HEK293 (cell line): Measurements from ENCODE around the gene PAX7.
A peak's percentile ranks its signal among the peaks of the same experiment; 100 is the strongest.

Experiments used
- CTCF ChIA-PET: fragments of 350-600 bp; formaldehyde crosslinking; extraction: SDS; loops from one replicate; lab custom pipeline; 2021; ENCODE audit warnings: antibody characterized with exemption; lab: Yijun Ruan, JAX
- POLR2A ChIA-PET: fragments of 300-600 bp; formaldehyde crosslinking; extraction: SDS; loops from one replicate; lab custom pipeline; 2020; ENCODE audit warnings: antibody characterized with exemption, inconsistent platforms; lab: Yijun Ruan, JAX
- H3K27ac ChIP-seq: fragments of 200-500 bp; sonication (Bioruptor generic); 2 replicates; pipeline ENCODE4 v1.5.1; 2014; ENCODE audit warnings: low read depth, low read length, control low read depth, inconsistent platforms; ENCODE audit errors: extremely low read depth
- H3K36me3 ChIP-seq, 2 experiments: fragments of 200-500 bp in 1 of 2; sonication (Bioruptor generic) in 1 of 2; 1 replicate in 1 of 2; 2 replicates in 1 of 2; pipeline ENCODE4 v1.5.1; 2014 to 2017; ENCODE audit warnings: inconsistent platforms in 2 of 2, low read length in 2 of 2; ENCODE audit not compliant: control insufficient read depth in 2 of 2, insufficient read depth in 1 of 2
- H3K4me1 ChIP-seq: fragments of 200-500 bp; sonication (Bioruptor generic); 2 replicates; pipeline ENCODE4 v1.5.1; 2014; ENCODE audit warnings: mild to moderate bottlenecking, low read length, inconsistent platforms; ENCODE audit not compliant: control insufficient read depth, insufficient read depth
- H3K4me3 ChIP-seq: 2 replicates; pipeline ENCODE4 v1.5.1; 2011; ENCODE audit warnings: low read depth, mild to moderate bottlenecking, control low read depth, low read length, moderate library complexity
- H3K9me3 ChIP-seq: fragments of 200-500 bp; sonication (Bioruptor generic); 2 replicates; pipeline ENCODE4 v1.5.1; 2014; ENCODE audit warnings: low read depth, low read length, inconsistent platforms; ENCODE audit not compliant: control insufficient read depth, insufficient read depth
- SCRT2 ChIP-seq: fragments of 450-650 bp; formaldehyde crosslinking; IDR thresholded peaks from 2 replicates; pipeline ENCODE4 v1.5.1; 2016; ENCODE audit warnings: missing biosample characterization, missing genetic modification characterization
- SP7 ChIP-seq: fragments of 450-650 bp; formaldehyde crosslinking; IDR thresholded peaks from 2 replicates; pipeline ENCODE4 v1.5.1; 2016; ENCODE audit warnings: missing biosample characterization, missing genetic modification characterization
- ZNF335 ChIP-seq: fragments of 450-650 bp; formaldehyde crosslinking; conservative IDR thresholded peaks from 2 replicates; pipeline ENCODE4 v1.5.1; 2016; ENCODE audit warnings: missing biosample characterization, missing genetic modification characterization
- ZNF350 ChIP-seq: fragments of 450-650 bp; formaldehyde crosslinking; IDR thresholded peaks from 2 replicates; pipeline ENCODE4 v1.5.0; 2017; ENCODE audit warnings: missing biosample characterization, mild to moderate bottlenecking, missing genetic modification characterization
- ZNF677 ChIP-seq: fragments of 450-650 bp; IDR thresholded peaks from 2 replicates; pipeline ENCODE4 v1.5.0; 2018; ENCODE audit warnings: missing biosample characterization, mild to moderate bottlenecking, missing genetic modification characterization, moderate library complexity
- ZNF776 ChIP-seq: fragments of 450-650 bp; formaldehyde crosslinking; IDR thresholded peaks from 2 replicates; pipeline ENCODE4 v1.5.0; 2017; ENCODE audit warnings: missing biosample characterization, missing genetic modification characterization, borderline replicate concordance
- ZSCAN30 ChIP-seq: fragments of 450-650 bp; IDR thresholded peaks from 2 replicates; pipeline ENCODE4 v1.5.1; 2018; ENCODE audit warnings: missing biosample characterization, mild to moderate bottlenecking, missing genetic modification characterization, moderate library complexity
- ZXDB ChIP-seq: fragments of 450-650 bp; formaldehyde crosslinking; IDR thresholded peaks from 2 replicates; pipeline ENCODE4 v1.5.1; 2016; ENCODE audit warnings: missing biosample characterization, missing genetic modification characterization
- TF ChIP-seq, protein P1 (sequence below): fragments of 450-650 bp; formaldehyde crosslinking; IDR thresholded peaks from 2 replicates; pipeline ENCODE4 v1.5.1; 2017; ENCODE audit warnings: missing biosample characterization, mild to moderate bottlenecking, missing genetic modification characterization, moderate library complexity
- TF ChIP-seq, protein P2 (sequence below): fragments of 450-650 bp; formaldehyde crosslinking; IDR thresholded peaks from 2 replicates; pipeline ENCODE4 v1.5.1; 2016; ENCODE audit warnings: missing biosample characterization, missing genetic modification characterization
- TF ChIP-seq, protein P3 (sequence below): fragments of 450-650 bp; formaldehyde crosslinking; conservative IDR thresholded peaks from 2 replicates; pipeline ENCODE4 v1.5.1; 2016; ENCODE audit warnings: low read depth, missing biosample characterization, missing genetic modification characterization
- TF ChIP-seq, protein P4 (sequence below): fragments of 450-650 bp; formaldehyde crosslinking; IDR thresholded peaks from 2 replicates; pipeline ENCODE4 v1.5.1; 2016; ENCODE audit warnings: missing biosample characterization, missing genetic modification characterization
- TF ChIP-seq, protein P5 (sequence below): fragments of 450-650 bp; formaldehyde crosslinking; IDR thresholded peaks from 2 replicates; pipeline ENCODE4 v1.5.1; 2017; ENCODE audit warnings: missing biosample characterization, missing genetic modification characterization
- TF ChIP-seq, protein P6 (sequence below): fragments of 450-650 bp; formaldehyde crosslinking; IDR thresholded peaks from 2 replicates; pipeline ENCODE4 v1.5.1; 2017; ENCODE audit warnings: missing biosample characterization, missing genetic modification characterization

Gene PAX7

DNA sequence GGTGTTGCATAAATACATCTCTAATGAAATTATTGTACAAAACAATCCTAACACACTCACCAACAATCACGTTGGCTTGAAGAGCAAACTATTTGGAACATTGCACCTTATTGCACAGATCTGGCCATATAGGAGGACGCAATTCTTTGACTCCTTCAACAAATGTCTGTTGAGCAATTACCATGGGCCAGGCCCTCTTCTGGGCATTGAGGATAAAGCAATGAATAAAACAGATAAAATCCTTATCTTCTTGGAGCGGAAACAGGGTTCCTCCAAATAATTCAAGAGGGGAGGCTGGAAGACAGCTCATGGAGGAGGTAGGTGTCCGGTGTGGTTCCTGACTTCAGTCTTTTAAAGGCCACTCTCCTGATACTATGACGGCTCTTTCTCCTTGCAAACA is 43.3 kb downstream of the PAX7 start:
- ChIA-PET POLR2A (no interaction called here), CTCF (interaction anchor here (0.6 to 0.9 kb wide), 2 partner anchors 77 to 92 kb away, joined by 3 to 4 read pairs; no protein-coding TSS in a partner anchor)
- Histone ChIP-seq H3K4me3 (no peak overlapping the region), H3K36me3 (no peaks in the 10 kb centered on the region), H3K27ac (no peak overlapping the region)
- TF ChIP-seq, protein P1, sequence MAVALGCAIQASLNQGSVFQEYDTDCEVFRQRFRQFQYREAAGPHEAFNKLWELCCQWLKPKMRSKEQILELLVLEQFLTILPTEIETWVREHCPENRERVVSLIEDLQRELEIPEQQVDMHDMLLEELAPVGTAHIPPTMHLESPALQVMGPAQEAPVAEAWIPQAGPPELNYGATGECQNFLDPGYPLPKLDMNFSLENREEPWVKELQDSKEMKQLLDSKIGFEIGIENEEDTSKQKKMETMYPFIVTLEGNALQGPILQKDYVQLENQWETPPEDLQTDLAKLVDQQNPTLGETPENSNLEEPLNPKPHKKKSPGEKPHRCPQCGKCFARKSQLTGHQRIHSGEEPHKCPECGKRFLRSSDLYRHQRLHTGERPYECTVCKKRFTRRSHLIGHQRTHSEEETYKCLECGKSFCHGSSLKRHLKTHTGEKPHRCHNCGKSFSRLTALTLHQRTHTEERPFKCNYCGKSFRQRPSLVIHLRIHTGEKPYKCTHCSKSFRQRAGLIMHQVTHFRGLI (tag by site-specific recombination) = no peak
- TF ChIP-seq SCRT2 = peak; percentile 51; the same call in 1 of the 2 replicates
- TF ChIP-seq, all 188 proteins: peak for 1
- Histone ChIP-seq H3K9me3 (no peaks in the 10 kb centered on the region), H3K4me1 (no peaks in the 10 kb centered on the region)

DNA sequence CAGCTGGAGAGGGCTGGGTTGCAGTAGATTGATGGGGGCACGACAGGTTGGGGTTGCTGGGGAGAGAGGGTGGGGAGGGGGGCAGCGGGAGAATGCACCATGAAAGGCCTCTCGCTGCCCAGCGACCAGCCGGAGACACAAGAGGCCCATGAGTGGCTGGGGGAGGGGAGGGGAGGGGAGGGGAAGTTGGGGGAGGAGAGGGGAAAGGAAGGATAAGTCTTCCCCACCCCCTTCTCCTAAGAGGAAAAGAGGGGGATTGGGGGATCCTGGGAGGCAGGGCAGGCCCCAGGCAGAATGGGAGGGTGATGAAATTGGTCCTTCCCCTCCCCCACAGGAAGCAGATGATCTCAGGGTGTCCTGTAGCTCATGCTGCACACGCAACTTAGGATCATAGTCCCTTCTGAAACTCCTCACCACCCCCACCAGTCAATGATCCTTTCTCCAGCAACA is 45.7 kb downstream of the PAX7 start:
- CTCF ChIA-PET = interaction anchor here (0.6 to 11.2 kb wide), 2 partner anchors 77 to 94 kb away, joined by 4 to 145 read pairs; no protein-coding TSS in a partner anchor
- no peak overlapping the region for H3K27ac ChIP-seq

DNA sequence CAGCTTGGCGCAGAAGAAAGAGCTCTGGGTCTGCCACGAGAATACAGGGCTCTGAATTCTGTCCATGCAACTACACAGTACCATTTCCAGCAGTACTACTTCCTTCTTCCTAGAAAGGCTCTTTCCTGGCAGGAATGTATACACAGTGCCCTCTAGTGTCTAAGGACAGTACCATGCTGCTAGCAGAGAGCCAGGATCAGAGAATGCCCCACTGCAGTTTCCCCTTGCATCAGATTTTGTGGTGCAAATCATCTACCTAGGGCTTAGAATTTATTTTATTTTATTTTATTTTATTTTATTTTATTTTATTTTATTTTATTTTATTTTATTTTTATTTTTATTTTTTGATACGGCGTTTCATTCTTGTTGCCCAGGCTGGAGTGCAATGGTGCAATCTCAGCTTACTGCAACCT is 50.8 kb downstream of the PAX7 start:
- Histone ChIP-seq H3K4me3 (no peak overlapping the region), H3K9me3 (no peaks in the 10 kb centered on the region), H3K36me3 (no peaks in the 10 kb centered on the region), H3K4me1 (no peaks in the 10 kb centered on the region), H3K27ac (no peak overlapping the region)
- POLR2A ChIA-PET = no interaction called here
- CTCF ChIA-PET = interaction anchor here (0.5 to 11.2 kb wide), 31 partner anchors 9 to 1207 kb away, joined by 3 to 145 read pairs (median 5); no protein-coding TSS in a partner anchor
- TF ChIP-seq ZXDB (tag by site-specific recombination) (no peak), SP7 (tag by site-specific recombination) (0 out of 2 replicates have a peak, but pooled peaks have one; percentile 23), ZNF350 (tag by site-specific recombination) (no peak), ZSCAN30 (tag by site-specific recombination) (no peak)
- TF ChIP-seq, protein P2, sequence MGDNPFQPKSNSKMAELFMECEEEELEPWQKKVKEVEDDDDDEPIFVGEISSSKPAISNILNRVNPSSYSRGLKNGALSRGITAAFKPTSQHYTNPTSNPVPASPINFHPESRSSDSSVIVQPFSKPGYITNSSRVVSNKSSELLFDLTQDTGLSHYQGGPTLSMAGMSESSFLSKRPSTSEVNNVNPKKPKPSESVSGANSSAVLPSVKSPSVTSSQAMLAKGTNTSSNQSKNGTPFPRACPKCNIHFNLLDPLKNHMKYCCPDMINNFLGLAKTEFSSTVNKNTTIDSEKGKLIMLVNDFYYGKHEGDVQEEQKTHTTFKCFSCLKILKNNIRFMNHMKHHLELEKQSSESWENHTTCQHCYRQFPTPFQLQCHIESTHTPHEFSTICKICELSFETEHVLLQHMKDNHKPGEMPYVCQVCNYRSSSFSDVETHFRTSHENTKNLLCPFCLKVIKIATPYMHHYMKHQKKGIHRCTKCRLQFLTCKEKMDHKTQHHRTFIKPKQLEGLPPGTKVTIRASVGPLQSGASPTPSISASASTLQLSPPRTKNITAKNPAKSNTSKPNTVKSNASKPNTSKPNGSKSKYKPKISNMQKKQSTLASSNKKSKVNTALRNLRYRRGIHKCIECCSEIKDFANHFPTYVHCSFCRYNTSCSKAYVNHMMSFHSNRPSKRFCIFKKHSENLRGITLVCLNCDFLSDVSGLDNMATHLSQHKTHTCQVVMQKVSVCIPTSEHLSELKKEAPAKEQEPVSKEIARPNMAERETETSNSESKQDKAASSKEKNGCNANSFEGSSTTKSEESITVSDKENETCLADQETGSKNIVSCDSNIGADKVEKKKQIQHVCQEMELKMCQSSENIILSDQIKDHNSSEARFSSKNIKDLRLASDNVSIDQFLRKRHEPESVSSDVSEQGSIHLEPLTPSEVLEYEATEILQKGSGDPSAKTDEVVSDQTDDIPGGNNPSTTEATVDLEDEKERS (tag by site-specific recombination) = peak; percentile 81; the same call in 1 of the 2 replicates
- TF ChIP-seq, protein P3, sequence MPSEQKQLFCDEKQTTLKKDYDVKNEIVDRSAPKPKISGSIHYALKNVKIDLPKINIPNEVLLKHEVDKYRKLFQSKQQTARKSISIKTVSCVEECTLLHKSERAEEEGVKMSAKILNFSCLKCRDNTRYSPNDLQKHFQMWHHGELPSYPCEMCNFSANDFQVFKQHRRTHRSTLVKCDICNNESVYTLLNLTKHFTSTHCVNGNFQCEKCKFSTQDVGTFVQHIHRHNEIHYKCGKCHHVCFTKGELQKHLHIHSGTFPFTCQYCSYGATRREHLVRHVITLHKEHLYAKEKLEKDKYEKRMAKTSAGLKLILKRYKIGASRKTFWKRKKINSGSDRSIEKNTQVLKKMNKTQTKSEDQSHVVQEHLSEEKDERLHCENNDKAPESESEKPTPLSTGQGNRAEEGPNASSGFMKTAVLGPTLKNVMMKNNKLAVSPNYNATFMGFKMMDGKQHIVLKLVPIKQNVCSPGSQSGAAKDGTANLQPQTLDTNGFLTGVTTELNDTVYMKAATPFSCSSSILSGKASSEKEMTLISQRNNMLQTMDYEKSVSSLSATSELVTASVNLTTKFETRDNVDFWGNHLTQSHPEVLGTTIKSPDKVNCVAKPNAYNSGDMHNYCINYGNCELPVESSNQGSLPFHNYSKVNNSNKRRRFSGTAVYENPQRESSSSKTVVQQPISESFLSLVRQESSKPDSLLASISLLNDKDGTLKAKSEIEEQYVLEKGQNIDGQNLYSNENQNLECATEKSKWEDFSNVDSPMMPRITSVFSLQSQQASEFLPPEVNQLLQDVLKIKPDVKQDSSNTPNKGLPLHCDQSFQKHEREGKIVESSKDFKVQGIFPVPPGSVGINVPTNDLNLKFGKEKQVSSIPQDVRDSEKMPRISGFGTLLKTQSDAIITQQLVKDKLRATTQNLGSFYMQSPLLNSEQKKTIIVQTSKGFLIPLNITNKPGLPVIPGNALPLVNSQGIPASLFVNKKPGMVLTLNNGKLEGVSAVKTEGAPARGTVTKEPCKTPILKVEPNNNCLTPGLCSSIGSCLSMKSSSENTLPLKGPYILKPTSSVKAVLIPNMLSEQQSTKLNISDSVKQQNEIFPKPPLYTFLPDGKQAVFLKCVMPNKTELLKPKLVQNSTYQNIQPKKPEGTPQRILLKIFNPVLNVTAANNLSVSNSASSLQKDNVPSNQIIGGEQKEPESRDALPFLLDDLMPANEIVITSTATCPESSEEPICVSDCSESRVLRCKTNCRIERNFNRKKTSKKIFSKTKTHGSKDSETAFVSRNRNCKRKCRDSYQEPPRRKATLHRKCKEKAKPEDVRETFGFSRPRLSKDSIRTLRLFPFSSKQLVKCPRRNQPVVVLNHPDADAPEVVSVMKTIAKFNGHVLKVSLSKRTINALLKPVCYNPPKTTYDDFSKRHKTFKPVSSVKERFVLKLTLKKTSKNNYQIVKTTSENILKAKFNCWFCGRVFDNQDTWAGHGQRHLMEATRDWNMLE (tag by site-specific recombination) = peak; percentile 81
- TF ChIP-seq, protein P4, sequence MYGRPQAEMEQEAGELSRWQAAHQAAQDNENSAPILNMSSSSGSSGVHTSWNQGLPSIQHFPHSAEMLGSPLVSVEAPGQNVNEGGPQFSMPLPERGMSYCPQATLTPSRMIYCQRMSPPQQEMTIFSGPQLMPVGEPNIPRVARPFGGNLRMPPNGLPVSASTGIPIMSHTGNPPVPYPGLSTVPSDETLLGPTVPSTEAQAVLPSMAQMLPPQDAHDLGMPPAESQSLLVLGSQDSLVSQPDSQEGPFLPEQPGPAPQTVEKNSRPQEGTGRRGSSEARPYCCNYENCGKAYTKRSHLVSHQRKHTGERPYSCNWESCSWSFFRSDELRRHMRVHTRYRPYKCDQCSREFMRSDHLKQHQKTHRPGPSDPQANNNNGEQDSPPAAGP (tag by site-specific recombination) = 0 out of 2 replicates have a peak, but pooled peaks have one; percentile 35

More for the DNA sequence above, 45.7 kb downstream of the PAX7 start:
- POLR2A ChIA-PET = no interaction called here
- H3K36me3 ChIP-seq = no peaks in the 10 kb centered on the region
- no peaks in the 10 kb centered on the region for H3K9me3 ChIP-seq
- no peaks in the 10 kb centered on the region for H3K4me1 ChIP-seq
- H3K4me3 ChIP-seq = no peak overlapping the region
- TF ChIP-seq, protein P5, sequence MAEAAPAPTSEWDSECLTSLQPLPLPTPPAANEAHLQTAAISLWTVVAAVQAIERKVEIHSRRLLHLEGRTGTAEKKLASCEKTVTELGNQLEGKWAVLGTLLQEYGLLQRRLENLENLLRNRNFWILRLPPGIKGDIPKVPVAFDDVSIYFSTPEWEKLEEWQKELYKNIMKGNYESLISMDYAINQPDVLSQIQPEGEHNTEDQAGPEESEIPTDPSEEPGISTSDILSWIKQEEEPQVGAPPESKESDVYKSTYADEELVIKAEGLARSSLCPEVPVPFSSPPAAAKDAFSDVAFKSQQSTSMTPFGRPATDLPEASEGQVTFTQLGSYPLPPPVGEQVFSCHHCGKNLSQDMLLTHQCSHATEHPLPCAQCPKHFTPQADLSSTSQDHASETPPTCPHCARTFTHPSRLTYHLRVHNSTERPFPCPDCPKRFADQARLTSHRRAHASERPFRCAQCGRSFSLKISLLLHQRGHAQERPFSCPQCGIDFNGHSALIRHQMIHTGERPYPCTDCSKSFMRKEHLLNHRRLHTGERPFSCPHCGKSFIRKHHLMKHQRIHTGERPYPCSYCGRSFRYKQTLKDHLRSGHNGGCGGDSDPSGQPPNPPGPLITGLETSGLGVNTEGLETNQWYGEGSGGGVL (tag by site-specific recombination) = peak; percentile 47; the same call in 1 of the 2 replicates
- TF ChIP-seq, protein P6, sequence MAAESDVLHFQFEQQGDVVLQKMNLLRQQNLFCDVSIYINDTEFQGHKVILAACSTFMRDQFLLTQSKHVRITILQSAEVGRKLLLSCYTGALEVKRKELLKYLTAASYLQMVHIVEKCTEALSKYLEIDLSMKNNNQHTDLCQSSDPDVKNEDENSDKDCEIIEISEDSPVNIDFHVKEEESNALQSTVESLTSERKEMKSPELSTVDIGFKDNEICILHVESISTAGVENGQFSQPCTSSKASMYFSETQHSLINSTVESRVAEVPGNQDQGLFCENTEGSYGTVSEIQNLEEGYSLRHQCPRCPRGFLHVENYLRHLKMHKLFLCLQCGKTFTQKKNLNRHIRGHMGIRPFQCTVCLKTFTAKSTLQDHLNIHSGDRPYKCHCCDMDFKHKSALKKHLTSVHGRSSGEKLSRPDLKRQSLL (tag by site-specific recombination) = no peak
- TF ChIP-seq ZNF335 (tag by site-specific recombination) (peak; percentile 43; the same call in 1 of the 2 replicates), ZNF776 (tag by site-specific recombination) (no peak), ZNF677 (tag by site-specific recombination) (no peak)
